Vagina (tissue), 2 donors: ENCODE results near the gene SLC12A8. TPM values are rescaled to one million over a fixed set of nuclear protein-coding genes. Genes with fewer than 3 reads are reported as not detected.

Source experiments
- DNase-seq, 2 donors: peaks; one replicate each; pipeline ENCODE4 v3.0.0-alpha.2; 2017; ENCODE audit errors: extremely low spot score in 2 of 2
- H3K27ac ChIP-seq: fragments of 200-600 bp; sonication (generic); one replicate; pipeline ENCODE4 v1.5.1; 2019
- H3K27me3 ChIP-seq: fragments of 200-600 bp; sonication (generic); one replicate; pipeline ENCODE4 v1.5.1; 2019
- H3K36me3 ChIP-seq, 2 donors: fragments of 200-600 bp; sonication (generic); one replicate each; pipeline ENCODE4 v1.5.1; 2017 to 2019
- H3K4me1 ChIP-seq: fragments of 200-600 bp; sonication (generic); one replicate; pipeline ENCODE4 v1.5.1; 2019
- H3K4me3 ChIP-seq, 2 donors: fragments of 200-600 bp; sonication (generic); 1 replicate in 1 of 2; 2 replicates in 1 of 2; pipeline ENCODE4 v1.5.1; 2016 to 2019
- H3K9me3 ChIP-seq: fragments of 200-600 bp; sonication (generic); one replicate; pipeline ENCODE4 v1.5.1; 2019
- CTCF ChIP-seq, 3 experiments: fragments of 450-650 bp in 2 of 3; fragments of 200-600 bp in 1 of 3; sonication (generic) in 1 of 3; IDR thresholded peaks; one replicate each; pipeline ENCODE4 v1.5.1; 2017 to 2019; ENCODE audit warnings: antibody characterized with exemption in 3 of 3, mild to moderate bottlenecking in 2 of 3, moderate library complexity in 2 of 3
- POLR2A ChIP-seq, 2 donors: fragments of 450-650 bp; IDR thresholded peaks; one replicate each; pipeline ENCODE4 v1.6.1; 2017; ENCODE audit warnings: antibody characterized with exemption in 2 of 2, mild to moderate bottlenecking in 2 of 2, moderate library complexity in 2 of 2
- POLR2AphosphoS5 ChIP-seq, 2 donors: sonication (generic); formaldehyde crosslinking; IDR thresholded peaks; one replicate each; pipeline ENCODE4 v1.9.0; 2017; ENCODE audit warnings: antibody characterized with exemption in 2 of 2, mild to moderate bottlenecking in 2 of 2, low read depth in 1 of 2; ENCODE audit not compliant: insufficient read depth in 1 of 2
- intact Hi-C: fragments of 100-400 bp; cut with DNase I; formaldehyde crosslinking; loops from one replicate; pipeline ENCODE4 v1.15.1; 2023
- total RNA-seq: library from RNA; depleted of rRNA; stranded (reverse); fragments of >200 nt; gene quantifications from one replicate; pipeline ENCODE4 v1.2.3, GENCODE V29; 2016

The SLC12A8 gene
- total RNA-seq, 1 donor from 2014 or later = 6.1 TPM

DNA sequence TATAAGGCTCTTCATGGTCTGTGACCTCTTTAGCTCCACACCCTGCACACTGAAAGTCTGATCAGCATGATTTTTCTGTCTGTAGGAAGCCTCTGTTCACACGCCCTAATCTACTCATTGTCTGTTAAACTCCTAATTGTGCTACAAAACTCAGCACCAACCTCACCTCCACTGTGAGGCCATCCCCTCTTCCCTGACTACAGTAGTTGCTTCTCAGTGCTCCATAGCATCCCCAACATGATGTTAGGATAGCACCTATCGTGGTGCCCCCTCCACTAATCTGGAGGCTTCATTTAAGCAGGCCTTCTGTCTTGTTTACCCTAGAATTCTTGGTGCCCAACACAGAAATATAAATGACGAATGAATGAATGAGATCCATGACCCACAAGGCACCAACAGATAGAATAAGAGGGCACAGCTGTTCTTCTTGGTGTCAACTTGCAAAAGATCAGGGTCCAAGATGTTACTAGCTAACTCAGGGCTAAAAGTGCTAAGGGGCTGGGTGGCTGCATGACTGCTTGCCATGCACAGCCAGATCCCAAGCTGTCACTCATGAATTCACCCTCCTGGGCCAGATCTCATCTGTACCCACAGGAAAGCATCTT lies 101.6 kb downstream of the SLC12A8 start:
- intact Hi-C loops = no loop called here
- no peak for DNase-seq
- Histone ChIP-seq H3K36me3 (no peaks in the 10 kb centered on the region), H3K27me3 (no peaks in the 10 kb centered on the region), H3K4me1 (peaks cover 50% of the 10 kb centered on the region), H3K9me3 (no peaks in the 10 kb centered on the region), H3K4me3 (no peak overlapping the region), H3K27ac (no peak overlapping the region)
- no peak for TF ChIP-seq CTCF (IDR thresholded peaks at IDR 0.05)
- TF ChIP-seq POLR2A (IDR thresholded peaks at IDR 0.05) = no peak
- no peak for TF ChIP-seq POLR2AphosphoS5 (IDR thresholded peaks at IDR 0.05; ENCODE audit: insufficient read depth in 1 of 2, low read depth in 1 of 2)

GRCh38 chr3:125110016-125110875 lies 102.3 kb downstream of the SLC12A8 start:
- H3K27ac ChIP-seq = no peak overlapping the region
- no peaks in the 10 kb centered on the region for H3K27me3 ChIP-seq
- no peaks in the 10 kb centered on the region for H3K36me3 ChIP-seq
- peaks cover 43% of the 10 kb centered on the region for H3K4me1 ChIP-seq
- TF ChIP-seq CTCF (IDR thresholded peaks at IDR 0.05) (no peak), POLR2A (IDR thresholded peaks at IDR 0.05) (no peak), POLR2AphosphoS5 (IDR thresholded peaks at IDR 0.05; ENCODE audit: insufficient read depth in 1 of 2, low read depth in 1 of 2) (no peak)
- no peak overlapping the region for H3K4me3 ChIP-seq
- intact Hi-C loops = no loop called here
- no peak for DNase-seq
- no peaks in the 10 kb centered on the region for H3K9me3 ChIP-seq

GRCh38 chr3:125109536-125109925 lies 103.0 kb downstream of the SLC12A8 start:
- Histone ChIP-seq H3K4me3 (no peak overlapping the region), H3K27ac (no peak overlapping the region), H3K27me3 (no peaks in the 10 kb centered on the region), H3K9me3 (no peaks in the 10 kb centered on the region), H3K4me1 (peaks cover 40% of the 10 kb centered on the region), H3K36me3 (no peaks in the 10 kb centered on the region)
- DNase-seq = no peak
- TF ChIP-seq POLR2AphosphoS5 (IDR thresholded peaks at IDR 0.05; ENCODE audit: insufficient read depth in 1 of 2, low read depth in 1 of 2) = no peak
- TF ChIP-seq CTCF (IDR thresholded peaks at IDR 0.05) = no peak
- TF ChIP-seq POLR2A (IDR thresholded peaks at IDR 0.05) = no peak
- intact Hi-C loops = no loop called here

DNA sequence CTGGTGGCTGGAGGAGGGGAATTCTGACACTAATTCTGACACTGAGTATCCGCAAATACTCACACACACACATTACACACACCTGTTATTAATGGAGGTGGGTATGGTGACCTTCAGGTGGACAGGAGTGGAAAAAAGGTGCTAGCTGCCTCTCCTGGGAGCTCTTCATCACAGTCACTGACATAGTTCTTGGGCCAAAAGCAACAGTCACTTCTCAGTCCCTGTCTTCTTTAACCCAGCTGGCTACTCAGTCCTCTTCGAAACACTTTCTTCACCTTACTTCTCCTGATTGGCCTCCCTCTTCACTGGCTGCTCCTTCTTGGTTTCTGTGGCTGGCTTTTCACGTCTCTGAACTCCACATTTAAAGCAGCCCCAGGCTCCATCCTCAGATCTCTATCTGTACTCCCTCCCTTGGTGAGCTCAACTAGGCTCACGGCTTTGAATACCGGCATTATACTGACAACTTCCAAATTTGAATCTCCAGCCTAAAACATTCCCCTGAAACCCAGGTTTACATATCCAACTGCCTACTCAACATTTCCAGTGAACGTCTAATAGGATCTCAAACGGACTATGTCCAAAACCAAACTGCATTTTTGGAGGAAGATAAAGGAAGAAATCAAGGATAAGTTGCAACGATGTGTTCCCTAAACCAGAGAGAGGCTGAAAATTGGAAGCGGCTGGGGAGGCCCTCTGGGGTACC lies 103.6 kb downstream of the SLC12A8 start:
- Histone ChIP-seq H3K27ac (peak overlapping the region; percentile 49), H3K36me3 (no peaks in the 10 kb centered on the region), H3K4me1 (peaks cover 40% of the 10 kb centered on the region), H3K4me3 (no peak overlapping the region), H3K9me3 (no peaks in the 10 kb centered on the region), H3K27me3 (no peaks in the 10 kb centered on the region)
- intact Hi-C loops = no loop called here
- no peak for TF ChIP-seq POLR2AphosphoS5 (IDR thresholded peaks at IDR 0.05; ENCODE audit: insufficient read depth in 1 of 2, low read depth in 1 of 2)
- TF ChIP-seq POLR2A (IDR thresholded peaks at IDR 0.05) = no peak
- TF ChIP-seq CTCF (IDR thresholded peaks at IDR 0.05) = no peak
- no peak for DNase-seq
